HEK293 (cell line): ENCODE results near the gene TSGA10IP.

Experiments used
- CTCF ChIA-PET: fragments of 350-600 bp; formaldehyde crosslinking; extraction: SDS; loops from one replicate; lab custom pipeline; 2021; ENCODE audit warnings: antibody characterized with exemption; lab: Yijun Ruan, JAX
- POLR2A ChIA-PET: fragments of 300-600 bp; formaldehyde crosslinking; extraction: SDS; loops from one replicate; lab custom pipeline; 2020; ENCODE audit warnings: antibody characterized with exemption, inconsistent platforms; lab: Yijun Ruan, JAX
- H3K27ac ChIP-seq: fragments of 200-500 bp; sonication (Bioruptor generic); 2 replicates; pipeline ENCODE4 v1.5.1; 2014; ENCODE audit warnings: low read depth, low read length, control low read depth, inconsistent platforms; ENCODE audit errors: extremely low read depth
- H3K36me3 ChIP-seq, 2 experiments: fragments of 200-500 bp in 1 of 2; sonication (Bioruptor generic) in 1 of 2; 1 replicate in 1 of 2; 2 replicates in 1 of 2; pipeline ENCODE4 v1.5.1; 2014 to 2017; ENCODE audit warnings: inconsistent platforms in 2 of 2, low read length in 2 of 2; ENCODE audit not compliant: control insufficient read depth in 2 of 2, insufficient read depth in 1 of 2
- H3K4me1 ChIP-seq: fragments of 200-500 bp; sonication (Bioruptor generic); 2 replicates; pipeline ENCODE4 v1.5.1; 2014; ENCODE audit warnings: mild to moderate bottlenecking, low read length, inconsistent platforms; ENCODE audit not compliant: control insufficient read depth, insufficient read depth
- H3K4me3 ChIP-seq: 2 replicates; pipeline ENCODE4 v1.5.1; 2011; ENCODE audit warnings: low read depth, mild to moderate bottlenecking, control low read depth, low read length, moderate library complexity
- H3K9me3 ChIP-seq: fragments of 200-500 bp; sonication (Bioruptor generic); 2 replicates; pipeline ENCODE4 v1.5.1; 2014; ENCODE audit warnings: low read depth, low read length, inconsistent platforms; ENCODE audit not compliant: control insufficient read depth, insufficient read depth
- IKZF3 ChIP-seq: fragments of 450-650 bp; IDR thresholded peaks from 2 replicates; pipeline ENCODE4 v1.5.0; 2018; ENCODE audit warnings: missing biosample characterization, mild to moderate bottlenecking, missing genetic modification characterization, moderate library complexity
- KLF7 ChIP-seq: fragments of 450-650 bp; formaldehyde crosslinking; IDR thresholded peaks from 2 replicates; pipeline ENCODE4 v1.5.1; 2016; ENCODE audit warnings: missing biosample characterization, missing genetic modification characterization, borderline replicate concordance
- MZF1 ChIP-seq: fragments of 450-650 bp; formaldehyde crosslinking; IDR thresholded peaks from 2 replicates; pipeline ENCODE4 v1.5.1; 2017; ENCODE audit warnings: missing biosample characterization, missing genetic modification characterization, borderline replicate concordance
- SP2 ChIP-seq: fragments of 450-650 bp; formaldehyde crosslinking; IDR thresholded peaks from 2 replicates; pipeline ENCODE4 v1.5.1; 2016; ENCODE audit warnings: missing biosample characterization, missing genetic modification characterization
- ZBTB7A ChIP-seq: fragments of 450-650 bp; formaldehyde crosslinking; IDR thresholded peaks from 2 replicates; pipeline ENCODE4 v1.5.1; 2016; ENCODE audit warnings: low read depth, missing biosample characterization, missing genetic modification characterization
- ZFHX2 ChIP-seq: fragments of 450-650 bp; formaldehyde crosslinking; conservative IDR thresholded peaks from 2 replicates; pipeline ENCODE4 v1.5.1; 2016; ENCODE audit warnings: missing biosample characterization, missing genetic modification characterization
- ZFP41 ChIP-seq: fragments of 450-650 bp; formaldehyde crosslinking; IDR thresholded peaks from 2 replicates; pipeline ENCODE4 v1.5.1; 2016; ENCODE audit warnings: missing biosample characterization, missing genetic modification characterization, borderline replicate concordance
- ZNF114 ChIP-seq: fragments of 450-650 bp; formaldehyde crosslinking; IDR thresholded peaks from 2 replicates; pipeline ENCODE4 v1.5.0; 2017; ENCODE audit warnings: missing biosample characterization, missing genetic modification characterization
- ZNF140 ChIP-seq: fragments of 450-650 bp; formaldehyde crosslinking; IDR thresholded peaks from 2 replicates; pipeline ENCODE4 v1.5.1; 2016; ENCODE audit warnings: missing biosample characterization, missing genetic modification characterization
- ZNF16 ChIP-seq: fragments of 450-650 bp; formaldehyde crosslinking; IDR thresholded peaks from 2 replicates; pipeline ENCODE4 v1.5.1; 2016; ENCODE audit warnings: low read depth, missing biosample characterization, missing genetic modification characterization
- ZNF211 ChIP-seq: fragments of 450-650 bp; formaldehyde crosslinking; IDR thresholded peaks from 2 replicates; pipeline ENCODE4 v1.5.1; 2016; ENCODE audit warnings: low read depth, missing biosample characterization, missing genetic modification characterization
- ZNF274 ChIP-seq, 2 experiments: fragments of 200-500 bp in 1 of 2; fragments of 450-650 bp in 1 of 2; sonication (Bioruptor generic) in 1 of 2; formaldehyde crosslinking in 1 of 2; IDR thresholded peaks; 2 replicates each; pipeline versions ENCODE4 v1.5.1 to v1.6.1; 2014 to 2016; ENCODE audit warnings: borderline replicate concordance in 1 of 2, inconsistent platforms in 1 of 2, low read length in 1 of 2, missing biosample characterization in 1 of 2, missing genetic modification characterization in 1 of 2
- ZNF311 ChIP-seq: fragments of 450-650 bp; formaldehyde crosslinking; IDR thresholded peaks from 2 replicates; pipeline ENCODE4 v1.5.1; 2017; ENCODE audit warnings: missing biosample characterization, missing genetic modification characterization, borderline replicate concordance
- ZNF324 ChIP-seq: fragments of 450-650 bp; formaldehyde crosslinking; IDR thresholded peaks from 2 replicates; pipeline ENCODE4 v1.5.1; 2016; ENCODE audit warnings: missing biosample characterization, missing genetic modification characterization
- ZNF510 ChIP-seq: fragments of 450-650 bp; formaldehyde crosslinking; IDR thresholded peaks from 2 replicates; pipeline ENCODE4 v1.5.1; 2018; ENCODE audit warnings: mild to moderate bottlenecking, missing genetic modification characterization, missing biosample characterization; ENCODE audit not compliant: insufficient replicate concordance
- ZNF529 ChIP-seq: fragments of 450-650 bp; formaldehyde crosslinking; IDR thresholded peaks from 2 replicates; pipeline ENCODE4 v1.5.1; 2017; ENCODE audit warnings: missing genetic modification characterization, missing biosample characterization; ENCODE audit not compliant: insufficient replicate concordance
- ZNF544 ChIP-seq: fragments of 450-650 bp; formaldehyde crosslinking; IDR thresholded peaks from 2 replicates; pipeline ENCODE4 v1.5.0; 2017; ENCODE audit warnings: missing biosample characterization, missing genetic modification characterization
- ZNF548 ChIP-seq: fragments of 450-650 bp; formaldehyde crosslinking; IDR thresholded peaks from 2 replicates; pipeline ENCODE4 v1.5.1; 2016; ENCODE audit warnings: missing biosample characterization, missing genetic modification characterization
- ZNF600 ChIP-seq: fragments of 450-650 bp; formaldehyde crosslinking; IDR thresholded peaks from 2 replicates; pipeline ENCODE4 v1.5.1; 2016; ENCODE audit warnings: missing biosample characterization, missing genetic modification characterization
- ZNF664 ChIP-seq: fragments of 450-650 bp; formaldehyde crosslinking; IDR thresholded peaks from 2 replicates; pipeline ENCODE4 v1.5.1; 2016; ENCODE audit warnings: missing biosample characterization, missing genetic modification characterization
- ZNF791 ChIP-seq: fragments of 450-650 bp; formaldehyde crosslinking; IDR thresholded peaks from 2 replicates; pipeline ENCODE4 v1.5.1; 2016; ENCODE audit warnings: missing biosample characterization, missing genetic modification characterization
- ZXDB ChIP-seq: fragments of 450-650 bp; formaldehyde crosslinking; IDR thresholded peaks from 2 replicates; pipeline ENCODE4 v1.5.1; 2016; ENCODE audit warnings: missing biosample characterization, missing genetic modification characterization
- TF ChIP-seq, protein P1 (sequence below): fragments of 450-650 bp; formaldehyde crosslinking; IDR thresholded peaks from 2 replicates; pipeline ENCODE4 v1.5.1; 2017; ENCODE audit warnings: missing biosample characterization, missing genetic modification characterization
- TF ChIP-seq, protein P2 (sequence below): fragments of 450-650 bp; formaldehyde crosslinking; IDR thresholded peaks from 2 replicates; pipeline ENCODE4 v1.5.1; 2016; ENCODE audit warnings: missing biosample characterization, missing genetic modification characterization
- TF ChIP-seq, protein P3 (sequence below): fragments of 450-650 bp; formaldehyde crosslinking; IDR thresholded peaks from 2 replicates; pipeline ENCODE4 v1.5.1; 2016; ENCODE audit warnings: missing biosample characterization, missing genetic modification characterization
- TF ChIP-seq, protein P4 (sequence below): fragments of 450-650 bp; formaldehyde crosslinking; IDR thresholded peaks from 2 replicates; pipeline ENCODE4 v1.5.1; 2017; ENCODE audit warnings: missing biosample characterization, missing genetic modification characterization

TSGA10IP gene

DNA sequence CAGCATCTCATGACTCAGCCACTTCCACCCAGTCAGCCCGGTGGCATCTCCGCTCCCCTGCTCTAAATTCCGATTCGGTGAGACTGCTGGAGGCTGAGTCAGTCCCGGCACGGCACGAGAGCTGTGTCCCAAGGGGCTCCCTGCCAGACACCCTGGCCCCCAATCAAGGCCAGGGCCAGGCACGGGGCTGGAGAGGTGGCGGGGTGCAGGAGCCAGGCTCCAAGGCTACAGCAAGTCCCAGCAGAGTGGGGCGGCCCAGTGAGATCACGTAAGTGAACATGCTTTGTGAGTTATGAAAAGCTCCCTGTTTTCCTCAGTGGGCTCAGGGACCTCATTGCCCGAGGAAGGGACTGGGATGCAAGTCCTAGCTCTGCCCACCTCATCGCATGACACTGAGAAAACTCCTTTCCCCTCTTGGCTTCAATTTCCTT lies 29.4 kb upstream of the TSGA10IP start (continued):
- no peak for TF ChIP-seq ZNF548
- TF ChIP-seq, protein P1, sequence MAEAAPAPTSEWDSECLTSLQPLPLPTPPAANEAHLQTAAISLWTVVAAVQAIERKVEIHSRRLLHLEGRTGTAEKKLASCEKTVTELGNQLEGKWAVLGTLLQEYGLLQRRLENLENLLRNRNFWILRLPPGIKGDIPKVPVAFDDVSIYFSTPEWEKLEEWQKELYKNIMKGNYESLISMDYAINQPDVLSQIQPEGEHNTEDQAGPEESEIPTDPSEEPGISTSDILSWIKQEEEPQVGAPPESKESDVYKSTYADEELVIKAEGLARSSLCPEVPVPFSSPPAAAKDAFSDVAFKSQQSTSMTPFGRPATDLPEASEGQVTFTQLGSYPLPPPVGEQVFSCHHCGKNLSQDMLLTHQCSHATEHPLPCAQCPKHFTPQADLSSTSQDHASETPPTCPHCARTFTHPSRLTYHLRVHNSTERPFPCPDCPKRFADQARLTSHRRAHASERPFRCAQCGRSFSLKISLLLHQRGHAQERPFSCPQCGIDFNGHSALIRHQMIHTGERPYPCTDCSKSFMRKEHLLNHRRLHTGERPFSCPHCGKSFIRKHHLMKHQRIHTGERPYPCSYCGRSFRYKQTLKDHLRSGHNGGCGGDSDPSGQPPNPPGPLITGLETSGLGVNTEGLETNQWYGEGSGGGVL (tag by site-specific recombination), result peak; percentile 28; the same call in 1 of the 2 replicates
- TF ChIP-seq, protein P2, sequence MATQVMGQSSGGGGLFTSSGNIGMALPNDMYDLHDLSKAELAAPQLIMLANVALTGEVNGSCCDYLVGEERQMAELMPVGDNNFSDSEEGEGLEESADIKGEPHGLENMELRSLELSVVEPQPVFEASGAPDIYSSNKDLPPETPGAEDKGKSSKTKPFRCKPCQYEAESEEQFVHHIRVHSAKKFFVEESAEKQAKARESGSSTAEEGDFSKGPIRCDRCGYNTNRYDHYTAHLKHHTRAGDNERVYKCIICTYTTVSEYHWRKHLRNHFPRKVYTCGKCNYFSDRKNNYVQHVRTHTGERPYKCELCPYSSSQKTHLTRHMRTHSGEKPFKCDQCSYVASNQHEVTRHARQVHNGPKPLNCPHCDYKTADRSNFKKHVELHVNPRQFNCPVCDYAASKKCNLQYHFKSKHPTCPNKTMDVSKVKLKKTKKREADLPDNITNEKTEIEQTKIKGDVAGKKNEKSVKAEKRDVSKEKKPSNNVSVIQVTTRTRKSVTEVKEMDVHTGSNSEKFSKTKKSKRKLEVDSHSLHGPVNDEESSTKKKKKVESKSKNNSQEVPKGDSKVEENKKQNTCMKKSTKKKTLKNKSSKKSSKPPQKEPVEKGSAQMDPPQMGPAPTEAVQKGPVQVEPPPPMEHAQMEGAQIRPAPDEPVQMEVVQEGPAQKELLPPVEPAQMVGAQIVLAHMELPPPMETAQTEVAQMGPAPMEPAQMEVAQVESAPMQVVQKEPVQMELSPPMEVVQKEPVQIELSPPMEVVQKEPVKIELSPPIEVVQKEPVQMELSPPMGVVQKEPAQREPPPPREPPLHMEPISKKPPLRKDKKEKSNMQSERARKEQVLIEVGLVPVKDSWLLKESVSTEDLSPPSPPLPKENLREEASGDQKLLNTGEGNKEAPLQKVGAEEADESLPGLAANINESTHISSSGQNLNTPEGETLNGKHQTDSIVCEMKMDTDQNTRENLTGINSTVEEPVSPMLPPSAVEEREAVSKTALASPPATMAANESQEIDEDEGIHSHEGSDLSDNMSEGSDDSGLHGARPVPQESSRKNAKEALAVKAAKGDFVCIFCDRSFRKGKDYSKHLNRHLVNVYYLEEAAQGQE (tag by site-specific recombination), result no peak
- no peak for TF ChIP-seq ZNF114 (tag by site-specific recombination)
- no peak for TF ChIP-seq ZNF664
- no peak for TF ChIP-seq ZNF16 (tag by site-specific recombination)
- TF ChIP-seq ZNF544 (tag by site-specific recombination), result no peak
- peak; percentile 48; the same call in 1 of the 2 replicates for TF ChIP-seq ZXDB (tag by site-specific recombination)
- TF ChIP-seq ZFP41 (tag by site-specific recombination), result no peak
- no peak for TF ChIP-seq ZNF791 (tag by site-specific recombination)
- peak; percentile 34; the same call in 1 of the 2 replicates for TF ChIP-seq ZNF324
- TF ChIP-seq, protein P3, sequence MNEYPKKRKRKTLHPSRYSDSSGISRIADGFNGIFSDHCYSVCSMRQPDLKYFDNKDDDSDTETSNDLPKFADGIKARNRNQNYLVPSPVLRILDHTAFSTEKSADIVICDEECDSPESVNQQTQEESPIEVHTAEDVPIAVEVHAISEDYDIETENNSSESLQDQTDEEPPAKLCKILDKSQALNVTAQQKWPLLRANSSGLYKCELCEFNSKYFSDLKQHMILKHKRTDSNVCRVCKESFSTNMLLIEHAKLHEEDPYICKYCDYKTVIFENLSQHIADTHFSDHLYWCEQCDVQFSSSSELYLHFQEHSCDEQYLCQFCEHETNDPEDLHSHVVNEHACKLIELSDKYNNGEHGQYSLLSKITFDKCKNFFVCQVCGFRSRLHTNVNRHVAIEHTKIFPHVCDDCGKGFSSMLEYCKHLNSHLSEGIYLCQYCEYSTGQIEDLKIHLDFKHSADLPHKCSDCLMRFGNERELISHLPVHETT (tag by site-specific recombination), result peak; percentile 76; the same call in 1 of the 2 replicates
- TF ChIP-seq ZFHX2, result no peak
- TF ChIP-seq ZNF600 (tag by site-specific recombination), result peak; percentile 52
- TF ChIP-seq ZNF510 (tag by site-specific recombination), result no peak
- TF ChIP-seq ZNF211 (tag by site-specific recombination), result no peak
- TF ChIP-seq ZNF311 (tag by site-specific recombination), result no peak
- no peak for TF ChIP-seq SP2 (tag by site-specific recombination)
- TF ChIP-seq, all 188 proteins: peak for 34

DNA sequence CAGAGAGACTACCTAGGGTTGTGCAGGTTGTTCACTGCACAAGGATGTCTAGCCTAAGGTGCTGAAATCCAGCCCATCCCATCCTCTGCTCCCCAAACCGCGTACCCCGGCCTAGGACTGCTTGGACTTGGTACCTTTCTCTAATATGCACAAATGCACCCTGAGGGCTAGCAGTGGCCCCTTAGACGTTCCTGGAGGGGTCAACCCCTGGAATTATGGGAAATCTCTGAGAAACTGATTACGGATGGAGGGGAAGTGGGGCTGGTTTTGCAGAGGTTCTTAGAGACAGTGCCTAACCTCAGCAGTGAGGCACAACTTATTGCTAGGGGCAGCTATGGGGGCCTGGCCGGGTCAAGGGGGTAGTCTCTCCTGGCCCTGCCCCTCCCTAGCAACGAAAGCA lies 28.9 kb upstream of the TSGA10IP start:
- CTCF ChIA-PET, result interaction anchor here (0.7 to 11.8 kb wide), 3 partner anchors 14 to 29 kb away, joined by 3 to 189 read pairs (median 5); partner anchors contain the start of genes CCDC85B and FIBP
- H3K27ac ChIP-seq, result no peak overlapping the region
- H3K4me3 ChIP-seq, result no peak overlapping the region
- H3K4me1 ChIP-seq, result no peaks in the 10 kb centered on the region; the same call in 1 of the 2 replicates
- POLR2A ChIA-PET, result interaction anchor here (1.2 to 2.3 kb wide), 8 partner anchors 15 to 58 kb away, joined by 3 to 19 read pairs (median 6); partner anchors contain the start of genes CCDC85B, CFL1, FIBP and FOSL1
- no peaks in the 10 kb centered on the region for H3K9me3 ChIP-seq
- no peaks in the 10 kb centered on the region for H3K36me3 ChIP-seq
- TF ChIP-seq KLF7 (tag by site-specific recombination), result no peak
- no peak for TF ChIP-seq IKZF3
- no peak for TF ChIP-seq ZNF140 (tag by site-specific recombination)
- TF ChIP-seq, protein P4, sequence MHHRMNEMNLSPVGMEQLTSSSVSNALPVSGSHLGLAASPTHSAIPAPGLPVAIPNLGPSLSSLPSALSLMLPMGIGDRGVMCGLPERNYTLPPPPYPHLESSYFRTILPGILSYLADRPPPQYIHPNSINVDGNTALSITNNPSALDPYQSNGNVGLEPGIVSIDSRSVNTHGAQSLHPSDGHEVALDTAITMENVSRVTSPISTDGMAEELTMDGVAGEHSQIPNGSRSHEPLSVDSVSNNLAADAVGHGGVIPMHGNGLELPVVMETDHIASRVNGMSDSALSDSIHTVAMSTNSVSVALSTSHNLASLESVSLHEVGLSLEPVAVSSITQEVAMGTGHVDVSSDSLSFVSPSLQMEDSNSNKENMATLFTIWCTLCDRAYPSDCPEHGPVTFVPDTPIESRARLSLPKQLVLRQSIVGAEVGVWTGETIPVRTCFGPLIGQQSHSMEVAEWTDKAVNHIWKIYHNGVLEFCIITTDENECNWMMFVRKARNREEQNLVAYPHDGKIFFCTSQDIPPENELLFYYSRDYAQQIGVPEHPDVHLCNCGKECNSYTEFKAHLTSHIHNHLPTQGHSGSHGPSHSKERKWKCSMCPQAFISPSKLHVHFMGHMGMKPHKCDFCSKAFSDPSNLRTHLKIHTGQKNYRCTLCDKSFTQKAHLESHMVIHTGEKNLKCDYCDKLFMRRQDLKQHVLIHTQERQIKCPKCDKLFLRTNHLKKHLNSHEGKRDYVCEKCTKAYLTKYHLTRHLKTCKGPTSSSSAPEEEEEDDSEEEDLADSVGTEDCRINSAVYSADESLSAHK (tag by site-specific recombination), result no peak
- TF ChIP-seq ZNF274 (IDR thresholded peaks at IDR 0.05; ENCODE audit: low read length), result no peak
- no peak for TF ChIP-seq ZNF274 (tag by site-specific recombination; IDR thresholded peaks at IDR 0.05; ENCODE audit: borderline replicate concordance)
- TF ChIP-seq ZBTB7A (tag by site-specific recombination), result no peak
- TF ChIP-seq MZF1 (tag by site-specific recombination), result no peak
- no peak for TF ChIP-seq ZNF529 (tag by site-specific recombination)
